Measurements from ENCODE around the gene VPS13D.

DNA sequence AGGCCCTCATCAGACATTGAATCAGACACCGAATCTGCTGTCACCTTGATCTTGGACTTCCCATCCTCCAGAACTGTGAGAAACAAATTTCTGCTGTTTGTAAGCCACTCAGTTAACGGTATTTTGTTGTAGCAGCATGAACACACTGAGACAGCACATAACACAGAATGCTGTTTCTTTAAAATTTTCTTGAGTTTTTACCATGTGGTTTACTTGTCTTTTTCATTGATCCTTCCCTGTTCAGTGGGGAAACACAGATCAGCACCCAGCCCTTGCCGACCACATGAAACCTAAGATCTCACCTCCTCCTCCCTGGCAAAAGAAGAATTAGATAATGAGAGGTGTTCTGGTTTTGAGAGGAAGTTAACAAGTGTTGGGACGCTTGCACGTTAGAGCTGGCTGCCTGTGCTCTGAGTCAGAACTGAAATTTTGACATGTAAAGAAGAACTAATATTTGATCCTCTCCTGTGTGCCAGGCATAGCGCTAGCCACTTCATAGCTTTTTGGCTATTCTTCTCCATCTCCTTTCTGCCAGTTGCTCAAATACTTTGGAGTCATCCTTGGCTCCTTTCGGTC, 208.6 kb downstream of the VPS13D start:
- TF ChIP-seq, protein P1, sequence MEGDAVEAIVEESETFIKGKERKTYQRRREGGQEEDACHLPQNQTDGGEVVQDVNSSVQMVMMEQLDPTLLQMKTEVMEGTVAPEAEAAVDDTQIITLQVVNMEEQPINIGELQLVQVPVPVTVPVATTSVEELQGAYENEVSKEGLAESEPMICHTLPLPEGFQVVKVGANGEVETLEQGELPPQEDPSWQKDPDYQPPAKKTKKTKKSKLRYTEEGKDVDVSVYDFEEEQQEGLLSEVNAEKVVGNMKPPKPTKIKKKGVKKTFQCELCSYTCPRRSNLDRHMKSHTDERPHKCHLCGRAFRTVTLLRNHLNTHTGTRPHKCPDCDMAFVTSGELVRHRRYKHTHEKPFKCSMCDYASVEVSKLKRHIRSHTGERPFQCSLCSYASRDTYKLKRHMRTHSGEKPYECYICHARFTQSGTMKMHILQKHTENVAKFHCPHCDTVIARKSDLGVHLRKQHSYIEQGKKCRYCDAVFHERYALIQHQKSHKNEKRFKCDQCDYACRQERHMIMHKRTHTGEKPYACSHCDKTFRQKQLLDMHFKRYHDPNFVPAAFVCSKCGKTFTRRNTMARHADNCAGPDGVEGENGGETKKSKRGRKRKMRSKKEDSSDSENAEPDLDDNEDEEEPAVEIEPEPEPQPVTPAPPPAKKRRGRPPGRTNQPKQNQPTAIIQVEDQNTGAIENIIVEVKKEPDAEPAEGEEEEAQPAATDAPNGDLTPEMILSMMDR (IDR thresholded peaks at IDR 0.05): no peak
- no peak for TF ChIP-seq POLR2A (IDR thresholded peaks at IDR 0.05)
